Measurements from ENCODE around the gene ZNF662. TPM values are rescaled to one million over a fixed set of nuclear protein-coding genes. Genes with fewer than 3 reads are reported as not detected.

The ZNF662 gene
- total RNA-seq, 1 experiment from 2014 or later: 13.4 TPM

- Histone ChIP-seq H3K27me3 (replicated peaks; ENCODE audit: control insufficient read depth, insufficient read depth, low read length) (no peaks in the 10 kb centered on the region), H3K4me1 (no peaks in the 10 kb centered on the region), H3K4me3 (ENCODE audit: low read depth, low read length) (no peak overlapping the region), H3K36me3 (ENCODE audit: control insufficient read depth, insufficient read depth, low read length) (no peaks in the 10 kb centered on the region), H3K9me3 (no peaks in the 10 kb centered on the region)
- Mint-ChIP-seq H3K36me3 (ENCODE audit: insufficient read depth, unreplicated experiment) (no peaks in the 10 kb centered on the region), H3K27ac (ENCODE audit: unreplicated experiment) (no peak overlapping the region), H3K4me1 (ENCODE audit: low read depth, unreplicated experiment) (no peaks in the 10 kb centered on the region), H3K4me3 (ENCODE audit: unreplicated experiment) (no peak overlapping the region), H3K9me3 (ENCODE audit: unreplicated experiment) (no peaks in the 10 kb centered on the region), H3K27me3 (ENCODE audit: insufficient read depth, unreplicated experiment) (peaks cover 7% of the 10 kb centered on the region)
- intact Hi-C loops (cut with micrococcal nuclease; ENCODE audit: unreplicated experiment): loop anchor here (5.0 kb wide), 2 partner anchors 124 to 1549 kb away; no protein-coding TSS in a partner anchor
- CTCF ChIA-PET: no interaction called here
- TF ChIP-seq, protein P1, sequence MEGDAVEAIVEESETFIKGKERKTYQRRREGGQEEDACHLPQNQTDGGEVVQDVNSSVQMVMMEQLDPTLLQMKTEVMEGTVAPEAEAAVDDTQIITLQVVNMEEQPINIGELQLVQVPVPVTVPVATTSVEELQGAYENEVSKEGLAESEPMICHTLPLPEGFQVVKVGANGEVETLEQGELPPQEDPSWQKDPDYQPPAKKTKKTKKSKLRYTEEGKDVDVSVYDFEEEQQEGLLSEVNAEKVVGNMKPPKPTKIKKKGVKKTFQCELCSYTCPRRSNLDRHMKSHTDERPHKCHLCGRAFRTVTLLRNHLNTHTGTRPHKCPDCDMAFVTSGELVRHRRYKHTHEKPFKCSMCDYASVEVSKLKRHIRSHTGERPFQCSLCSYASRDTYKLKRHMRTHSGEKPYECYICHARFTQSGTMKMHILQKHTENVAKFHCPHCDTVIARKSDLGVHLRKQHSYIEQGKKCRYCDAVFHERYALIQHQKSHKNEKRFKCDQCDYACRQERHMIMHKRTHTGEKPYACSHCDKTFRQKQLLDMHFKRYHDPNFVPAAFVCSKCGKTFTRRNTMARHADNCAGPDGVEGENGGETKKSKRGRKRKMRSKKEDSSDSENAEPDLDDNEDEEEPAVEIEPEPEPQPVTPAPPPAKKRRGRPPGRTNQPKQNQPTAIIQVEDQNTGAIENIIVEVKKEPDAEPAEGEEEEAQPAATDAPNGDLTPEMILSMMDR (IDR thresholded peaks at IDR 0.05; ENCODE audit: insufficient read depth in 1 of 2, low read depth in 1 of 2, low read length in 1 of 2, severe bottlenecking in 1 of 2, unreplicated experiment in 1 of 2): no peak
- BruUV-seq (replicated peaks): no TSS peak
- POLR2A ChIA-PET: no interaction called here
- DNase-seq: no peak
Observed at GRCh38 chr3:42963269-42963668, 57.3 kb downstream of the ZNF662 start.

DNA sequence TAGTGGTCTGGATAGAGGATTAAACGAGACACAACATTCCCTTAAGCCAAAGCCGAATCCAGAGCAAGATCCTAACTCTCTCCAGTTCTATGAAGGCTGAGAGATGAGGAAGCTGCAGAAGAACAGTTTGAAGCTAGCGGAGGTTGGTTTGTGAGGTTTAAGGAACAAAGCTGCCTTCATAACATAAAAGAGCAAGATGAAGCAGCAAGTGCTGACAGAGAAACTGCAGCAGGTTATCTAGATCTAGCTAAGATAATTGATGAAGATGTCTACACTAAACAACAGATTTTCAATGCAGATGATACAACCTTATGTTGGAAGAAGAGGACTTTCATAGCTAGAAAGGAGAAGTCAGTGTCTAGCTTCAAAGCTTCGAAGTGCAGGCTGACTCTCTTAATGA lies 58.3 kb downstream of the ZNF662 start:
- Mint-ChIP-seq H3K4me1 (ENCODE audit: low read depth, unreplicated experiment) (no peaks in the 10 kb centered on the region), H3K9me3 (ENCODE audit: unreplicated experiment) (no peaks in the 10 kb centered on the region), H3K27ac (ENCODE audit: unreplicated experiment) (no peak overlapping the region), H3K27me3 (ENCODE audit: insufficient read depth, unreplicated experiment) (peaks cover 7% of the 10 kb centered on the region), H3K36me3 (ENCODE audit: insufficient read depth, unreplicated experiment) (no peaks in the 10 kb centered on the region), H3K4me3 (ENCODE audit: unreplicated experiment) (no peak overlapping the region)
- H3K27me3 ChIP-seq (replicated peaks; ENCODE audit: control insufficient read depth, insufficient read depth, low read length): no peaks in the 10 kb centered on the region
- intact Hi-C loops (cut with micrococcal nuclease; ENCODE audit: unreplicated experiment): loop anchor here (5.0 kb wide), 2 partner anchors 123 to 1548 kb away; no protein-coding TSS in a partner anchor
- no peaks in the 10 kb centered on the region for H3K36me3 ChIP-seq (ENCODE audit: control insufficient read depth, insufficient read depth, low read length)
- no peak overlapping the region for H3K4me3 ChIP-seq (ENCODE audit: low read depth, low read length)
- ChIA-PET CTCF (no interaction called here), POLR2A (no interaction called here)
- no TSS peak for BruUV-seq (replicated peaks)
- H3K4me1 ChIP-seq: no peaks in the 10 kb centered on the region
- TF ChIP-seq, protein P1 (IDR thresholded peaks at IDR 0.05; ENCODE audit: insufficient read depth in 1 of 2, low read depth in 1 of 2, low read length in 1 of 2, severe bottlenecking in 1 of 2, unreplicated experiment in 1 of 2): no peak
- H3K9me3 ChIP-seq: no peaks in the 10 kb centered on the region
- no peak for DNase-seq

Other genes with a start within 250 kb of the ZNF662 start
- gene KLHL40, start 220.6 kb upstream of the ZNF662 start, total RNA-seq (2022): not detected in 2 replicates
- gene HHATL, start 203.3 kb upstream of the ZNF662 start, total RNA-seq (2022): not detected in 2 replicates
- gene CCDC13, start 132.9 kb upstream of the ZNF662 start, total RNA-seq (2022): 0.82 and 1.4 TPM in 2 replicates
- 108 and 112 TPM in 2 replicates for gene HIGD1A, start 101.7 kb upstream of the ZNF662 start, total RNA-seq (2022)
- 3.5 and 4.1 TPM in 2 replicates for gene ACKR2, start 96.7 kb upstream of the ZNF662 start, total RNA-seq (2022)
- not detected in 2 replicates for gene CYP8B1, start 30.3 kb upstream of the ZNF662 start, total RNA-seq (2022)
- gene GASK1A, start 73.2 kb downstream of the ZNF662 start, total RNA-seq (2022): 0.16 TPM in 1 of 2 replicates, not detected in the other
- gene POMGNT2, start 199.9 kb downstream of the ZNF662 start, total RNA-seq (2022): 9.1 and 10.1 TPM in 2 replicates